Natural killer cell (primary cell): ENCODE results near the gene CDH13. TPM values are rescaled to one million over a fixed set of nuclear protein-coding genes. Genes with fewer than 3 reads are reported as not detected.

Source experiments
- ATAC-seq, 3 donors: fragments of 150-1000 bp in 2 of 3; fragments of 200-7000 bp in 1 of 3; cut with Tn5 transposase; 1 replicate in 1 of 3; 2 replicates in 2 of 3; pipeline ENCODE4 v1.10.0; 2021; ENCODE audit warnings: mild to moderate bottlenecking in 2 of 3, moderate library complexity in 2 of 3
- DNase-seq, 2 donors: peaks; one replicate each; pipeline versions ENCODE4 v3.0.0 to v3.0.0-alpha.2; 2013 to 2021; ENCODE audit warnings: mixed read lengths in 1 of 2
- H3K27ac ChIP-seq: one replicate; pipeline ENCODE4 v1.5.1; 2013; ENCODE audit warnings: mild to moderate bottlenecking, low read length
- H3K27me3 ChIP-seq: one replicate; pipeline ENCODE4 v1.6.1; 2013; ENCODE audit warnings: low read length; ENCODE audit not compliant: control insufficient read depth, insufficient read depth
- H3K36me3 ChIP-seq: one replicate; pipeline ENCODE4 v1.6.1; 2013; ENCODE audit warnings: low read length; ENCODE audit not compliant: control insufficient read depth, insufficient read depth
- H3K4me1 ChIP-seq: one replicate; pipeline ENCODE4 v1.6.1; 2013; ENCODE audit warnings: low read length; ENCODE audit not compliant: control insufficient read depth, insufficient read depth
- H3K4me3 ChIP-seq: one replicate; pipeline ENCODE4 v1.5.1; 2013; ENCODE audit warnings: low read length
- H3K9me3 ChIP-seq: one replicate; pipeline ENCODE4 v1.6.1; 2013; ENCODE audit warnings: low read length; ENCODE audit not compliant: control insufficient read depth, insufficient read depth
- H3K27ac Mint-ChIP-seq, 2 donors: one replicate each; pipeline ENCODE4 v1.8.0; 2022; ENCODE audit warnings: mild to moderate bottlenecking in 2 of 2, mixed read lengths in 2 of 2, moderate library complexity in 1 of 2
- H3K27me3 Mint-ChIP-seq, 2 donors: one replicate each; pipeline ENCODE4 v1.8.0; 2022; ENCODE audit warnings: low read depth in 2 of 2, mixed read lengths in 2 of 2
- H3K36me3 Mint-ChIP-seq: one replicate; pipeline ENCODE4 v1.8.0; 2022; ENCODE audit warnings: mixed read lengths
- H3K4me1 Mint-ChIP-seq, 2 donors: one replicate each; pipeline ENCODE4 v1.8.0; 2022; ENCODE audit warnings: mixed read lengths in 2 of 2
- H3K4me3 Mint-ChIP-seq: one replicate; pipeline ENCODE4 v1.8.0; 2022; ENCODE audit warnings: mild to moderate bottlenecking, moderate library complexity, mixed read lengths
- H3K9me3 Mint-ChIP-seq, 2 donors: one replicate each; pipeline ENCODE4 v1.8.0; 2022; ENCODE audit warnings: mixed read lengths in 2 of 2
- WGBS: methylation state at CpG from one replicate; pipeline ENCODE4 v1.1.7; 2013; ENCODE audit warnings: missing lambda C conversion rate; ENCODE audit not compliant: insufficient coverage; 5-methylcytosine and 5-hydroxymethylcytosine counted together
- intact Hi-C: fragments of 100-400 bp; cut with micrococcal nuclease; formaldehyde crosslinking; loops from one replicate; pipeline ENCODE4 v1.14.2; 2022
- total RNA-seq, 4 donors: library from RNA; stranded (reverse); fragments of 120-200 nt in 1 of 4; gene quantifications; one replicate each; pipeline versions ENCODE4 v1.2.3 to v1.2.4, GENCODE V29; 2013 to 2022
- TF ChIP-seq, protein P1 (sequence below): fragments of 200-600 bp; IDR thresholded peaks from one replicate; pipeline ENCODE4 v1.8.0; 2022; ENCODE audit warnings: antibody characterized with exemption

The CDH13 gene
- total RNA-seq, 3 donors from 2014 or later (not counting 1 experiment from before 2014, with no cell fraction given), result not detected

GRCh38 chr16:82882982-82883835, 256.4 kb downstream of the CDH13 start:
- H3K27me3 ChIP-seq, result no peaks in the 10 kb centered on the region
- H3K27ac ChIP-seq, result no peak overlapping the region
- intact Hi-C loops, result no loop called here
- 40% methylated on average over 5 of the region's 5 CpGs for WGBS
- H3K4me3 ChIP-seq, result no peak overlapping the region
- H3K9me3 Mint-ChIP-seq, result peaks cover 0 to 2% of the 10 kb centered on the region in 2 donors
- H3K9me3 ChIP-seq, result no peaks in the 10 kb centered on the region
- H3K4me3 Mint-ChIP-seq, result no peak overlapping the region
- H3K36me3 ChIP-seq, result no peaks in the 10 kb centered on the region
- TF ChIP-seq, protein P1, sequence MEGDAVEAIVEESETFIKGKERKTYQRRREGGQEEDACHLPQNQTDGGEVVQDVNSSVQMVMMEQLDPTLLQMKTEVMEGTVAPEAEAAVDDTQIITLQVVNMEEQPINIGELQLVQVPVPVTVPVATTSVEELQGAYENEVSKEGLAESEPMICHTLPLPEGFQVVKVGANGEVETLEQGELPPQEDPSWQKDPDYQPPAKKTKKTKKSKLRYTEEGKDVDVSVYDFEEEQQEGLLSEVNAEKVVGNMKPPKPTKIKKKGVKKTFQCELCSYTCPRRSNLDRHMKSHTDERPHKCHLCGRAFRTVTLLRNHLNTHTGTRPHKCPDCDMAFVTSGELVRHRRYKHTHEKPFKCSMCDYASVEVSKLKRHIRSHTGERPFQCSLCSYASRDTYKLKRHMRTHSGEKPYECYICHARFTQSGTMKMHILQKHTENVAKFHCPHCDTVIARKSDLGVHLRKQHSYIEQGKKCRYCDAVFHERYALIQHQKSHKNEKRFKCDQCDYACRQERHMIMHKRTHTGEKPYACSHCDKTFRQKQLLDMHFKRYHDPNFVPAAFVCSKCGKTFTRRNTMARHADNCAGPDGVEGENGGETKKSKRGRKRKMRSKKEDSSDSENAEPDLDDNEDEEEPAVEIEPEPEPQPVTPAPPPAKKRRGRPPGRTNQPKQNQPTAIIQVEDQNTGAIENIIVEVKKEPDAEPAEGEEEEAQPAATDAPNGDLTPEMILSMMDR, result no peak
- H3K27ac Mint-ChIP-seq, result peak overlapping the region; percentile 5 to 58
- DNase-seq (no peak), ATAC-seq (peak; percentile 64 to 81 (median 72))
- peaks cover 13 to 25% of the 10 kb centered on the region in 2 donors for H3K4me1 Mint-ChIP-seq
- peaks cover 7% of the 10 kb centered on the region for H3K4me1 ChIP-seq
- H3K27me3 Mint-ChIP-seq, result peaks cover 5 to 9% of the 10 kb centered on the region in 2 donors
- H3K36me3 Mint-ChIP-seq, result no peaks in the 10 kb centered on the region

DNA sequence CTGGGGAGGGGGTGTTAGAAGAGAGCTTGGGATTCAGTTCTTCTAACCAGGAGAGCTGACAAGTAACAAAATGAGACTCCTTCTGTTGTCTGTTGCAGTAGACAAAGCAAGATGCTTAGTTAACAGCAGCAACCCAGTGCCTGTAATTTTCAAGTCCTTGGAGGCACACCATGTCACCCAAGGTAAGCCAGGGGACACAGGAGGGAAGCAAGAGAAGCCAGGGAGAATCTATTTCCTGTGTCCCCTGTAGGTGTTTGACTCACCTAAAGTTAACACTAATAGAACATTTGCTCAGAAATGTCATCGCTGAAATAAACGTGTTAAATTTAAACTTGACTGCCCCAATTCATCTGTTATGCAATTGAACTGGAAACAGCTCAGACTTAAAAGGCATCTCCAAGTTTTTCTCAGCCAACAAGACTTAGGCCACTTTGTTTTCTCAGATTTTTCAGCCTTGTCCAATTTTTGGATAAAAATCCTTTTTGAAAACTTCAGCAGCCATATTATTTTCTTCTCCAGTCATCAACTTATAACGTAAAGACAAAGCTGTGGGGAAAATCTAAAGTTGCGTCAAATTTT, 257.6 kb downstream of the CDH13 start:
- 97% methylated on average over 4 of the region's 4 CpGs for WGBS
- ATAC-seq, result no peak
- peaks cover 0 to 2% of the 10 kb centered on the region in 2 donors for H3K9me3 Mint-ChIP-seq
- intact Hi-C loops, result no loop called here
- H3K27ac Mint-ChIP-seq, result peak overlapping the region in 1 of 2 donors; percentile 58
- Histone ChIP-seq H3K9me3 (no peaks in the 10 kb centered on the region), H3K36me3 (no peaks in the 10 kb centered on the region), H3K27ac (no peak overlapping the region), H3K4me3 (no peak overlapping the region), H3K4me1 (peaks cover 7% of the 10 kb centered on the region), H3K27me3 (no peaks in the 10 kb centered on the region)
- H3K4me3 Mint-ChIP-seq, result no peak overlapping the region
- DNase-seq, result no peak
- H3K4me1 Mint-ChIP-seq, result peaks cover 18 to 25% of the 10 kb centered on the region in 2 donors
- TF ChIP-seq, protein P1, result no peak
- peaks cover 5 to 9% of the 10 kb centered on the region in 2 donors for H3K27me3 Mint-ChIP-seq
- no peaks in the 10 kb centered on the region for H3K36me3 Mint-ChIP-seq

- Histone ChIP-seq H3K36me3 (no peaks in the 10 kb centered on the region), H3K27ac (no peak overlapping the region), H3K4me3 (no peak overlapping the region), H3K9me3 (no peaks in the 10 kb centered on the region), H3K4me1 (peaks cover 7% of the 10 kb centered on the region), H3K27me3 (no peaks in the 10 kb centered on the region)
- 94% methylated on average over 2 of the region's 2 CpGs for WGBS
- H3K27ac Mint-ChIP-seq, result no peak overlapping the region
- peaks cover 0 to 2% of the 10 kb centered on the region in 2 donors for H3K9me3 Mint-ChIP-seq
- DNase-seq (no peak), ATAC-seq (no peak)
- intact Hi-C loops, result no loop called here
- peaks cover 19 to 25% of the 10 kb centered on the region in 2 donors for H3K4me1 Mint-ChIP-seq
- peaks cover 5% of the 10 kb centered on the region in 2 donors for H3K27me3 Mint-ChIP-seq
- no peak overlapping the region for H3K4me3 Mint-ChIP-seq
- TF ChIP-seq, protein P1, result no peak
- H3K36me3 Mint-ChIP-seq, result no peaks in the 10 kb centered on the region
These were observed 259.4 kb downstream of the CDH13 start for GRCh38 chr16:82886146-82886545.
